Fibroblast of lung (primary cell): ENCODE results near the gene TAPBPL. TPM values are rescaled to one million over a fixed set of nuclear protein-coding genes. Genes with fewer than 3 reads are reported as not detected.
"Not testable (repeated sequence)": the region's sequence is repeated elsewhere in the genome, so short reads cannot be mapped to it uniquely, and the experiment has no call there.

Source experiments
- DNase-seq, 2 donors: peaks; one replicate each; pipeline versions ENCODE4 v3.0.0 to v3.0.0-alpha.2; 2010; ENCODE audit warnings: low read depth in 2 of 2
- H2AFZ ChIP-seq: 2 replicates; pipeline ENCODE4 v1.5.1; 2012; ENCODE audit warnings: low read length, control low read depth, inconsistent platforms
- H3K27ac ChIP-seq: 2 replicates; pipeline ENCODE4 v1.5.1; 2011; ENCODE audit warnings: low read length, control low read depth; ENCODE audit not compliant: insufficient read depth
- H3K27me3 ChIP-seq: 2 replicates; pipeline ENCODE4 v1.5.1; 2011; ENCODE audit warnings: mild to moderate bottlenecking, low read length; ENCODE audit not compliant: control insufficient read depth, insufficient read depth
- H3K36me3 ChIP-seq: 2 replicates; pipeline ENCODE4 v1.5.1; 2011; ENCODE audit warnings: low read length; ENCODE audit not compliant: control insufficient read depth, insufficient read depth
- H3K4me1 ChIP-seq: 2 replicates; pipeline ENCODE4 v1.5.1; 2011; ENCODE audit warnings: low read length; ENCODE audit not compliant: control insufficient read depth, insufficient read depth; ENCODE audit errors: extremely low read depth
- H3K4me2 ChIP-seq: 2 replicates; pipeline ENCODE4 v1.5.1; 2011; ENCODE audit warnings: low read length, control low read depth; ENCODE audit not compliant: insufficient read depth; ENCODE audit errors: extremely low read depth
- H3K4me3 ChIP-seq, 4 experiments: fragments of 200-600 bp in 1 of 4; sonication (generic) in 1 of 4; replicated peaks in 1 of 4; 2 replicates each; pipeline ENCODE4 v1.5.1; 2011 to 2016; ENCODE audit warnings: low read length in 4 of 4, low read depth in 3 of 4, mild to moderate bottlenecking in 3 of 4, control low read depth in 2 of 4, inconsistent platforms in 1 of 4, mixed read lengths in 1 of 4; ENCODE audit not compliant: insufficient read depth in 1 of 4; ENCODE audit errors: control extremely low read depth in 1 of 4
- H3K79me2 ChIP-seq: 2 replicates; pipeline ENCODE4 v1.5.1; 2012; ENCODE audit warnings: mild to moderate bottlenecking, low read length, inconsistent platforms; ENCODE audit not compliant: control insufficient read depth, insufficient read depth
- H3K9ac ChIP-seq: 2 replicates; pipeline ENCODE4 v1.5.1; 2011; ENCODE audit warnings: mild to moderate bottlenecking, low read length, control low read depth; ENCODE audit not compliant: insufficient read depth
- H3K9me3 ChIP-seq: 2 replicates; pipeline ENCODE4 v1.5.1; 2012; ENCODE audit warnings: low read depth, low read length; ENCODE audit not compliant: control insufficient read depth, insufficient read depth
- H4K20me1 ChIP-seq: 2 replicates; pipeline ENCODE4 v1.5.1; 2011; ENCODE audit warnings: low read length; ENCODE audit not compliant: control insufficient read depth, insufficient read depth; ENCODE audit errors: extremely low read depth
- EZH2 ChIP-seq: IDR thresholded peaks from 2 replicates; pipeline ENCODE4 v1.5.1; 2012; ENCODE audit warnings: low read length, control low read depth, mild to moderate bottlenecking; ENCODE audit errors: missing control alignments
- polyA plus RNA-seq, 2 donors: library from polyadenylated mRNA; depleted of rRNA in 1 of 2; stranded (reverse) in 1 of 2; unstranded in 1 of 2; fragments of >200 nt; gene quantifications; 2 replicates each; pipeline ENCODE4 v1.2.1, GENCODE V29; 2011 to 2012; ENCODE audit warnings: missing spikeins in 1 of 2
- total RNA-seq: library from RNA; depleted of rRNA; stranded (reverse); fragments of >200 nt; gene quantifications from 2 replicates; pipeline ENCODE4 v1.2.1, GENCODE V29; 2014
- TF ChIP-seq, protein P1 (sequence below), 2 donors: IDR thresholded peaks in 1 of 2; conservative IDR thresholded peaks in 1 of 2; 1 replicate in 1 of 2; 2 replicates in 1 of 2; pipeline ENCODE4 v1.5.1; 2011 to 2012; ENCODE audit warnings: low read length in 2 of 2, control low read depth in 1 of 2, inconsistent platforms in 1 of 2, low read depth in 1 of 2, mild to moderate bottlenecking in 1 of 2

TAPBPL gene
- total and polyA plus RNA-seq, 2 donors (not counting 1 experiment from before 2014, with no cell fraction given): 14.0 to 17.3 TPM

DNA sequence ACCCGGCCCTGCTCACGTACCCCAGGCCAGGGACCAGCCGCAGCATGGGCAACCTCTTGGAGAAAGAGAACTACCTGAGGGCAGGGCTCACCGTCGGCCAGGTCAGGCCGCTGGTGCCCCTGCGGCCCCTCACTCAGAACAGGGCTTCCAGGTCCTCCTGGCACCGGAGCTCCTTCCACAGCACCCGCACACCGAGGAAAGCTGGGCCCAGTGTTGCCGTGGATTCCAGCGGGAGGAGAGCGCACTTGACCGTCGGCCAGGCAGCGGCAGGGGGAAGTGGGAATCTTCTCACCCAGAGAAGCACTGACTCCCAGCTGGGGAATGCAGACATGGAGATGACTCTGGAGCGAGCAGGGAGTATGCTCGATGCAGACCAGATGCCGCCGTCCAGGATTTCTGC, 26.6 kb downstream of the TAPBPL start:
- Histone ChIP-seq H3K4me2 (no peak overlapping the region), H3K9ac (no peak overlapping the region), H3K4me3 (no peak overlapping the region), H3K4me1 (no peaks in the 10 kb centered on the region), H3K27me3 (peaks cover 9% of the 10 kb centered on the region), H3K79me2 (no peaks in the 10 kb centered on the region), H3K36me3 (no peaks in the 10 kb centered on the region), H3K9me3 (no peaks in the 10 kb centered on the region), H2AFZ (no peak overlapping the region), H4K20me1 (no peaks in the 10 kb centered on the region), H3K27ac (no peak overlapping the region)
- peak in 1 of 2 donors; percentile 36 for DNase-seq
- TF ChIP-seq EZH2: no peak
- TF ChIP-seq, protein P1, sequence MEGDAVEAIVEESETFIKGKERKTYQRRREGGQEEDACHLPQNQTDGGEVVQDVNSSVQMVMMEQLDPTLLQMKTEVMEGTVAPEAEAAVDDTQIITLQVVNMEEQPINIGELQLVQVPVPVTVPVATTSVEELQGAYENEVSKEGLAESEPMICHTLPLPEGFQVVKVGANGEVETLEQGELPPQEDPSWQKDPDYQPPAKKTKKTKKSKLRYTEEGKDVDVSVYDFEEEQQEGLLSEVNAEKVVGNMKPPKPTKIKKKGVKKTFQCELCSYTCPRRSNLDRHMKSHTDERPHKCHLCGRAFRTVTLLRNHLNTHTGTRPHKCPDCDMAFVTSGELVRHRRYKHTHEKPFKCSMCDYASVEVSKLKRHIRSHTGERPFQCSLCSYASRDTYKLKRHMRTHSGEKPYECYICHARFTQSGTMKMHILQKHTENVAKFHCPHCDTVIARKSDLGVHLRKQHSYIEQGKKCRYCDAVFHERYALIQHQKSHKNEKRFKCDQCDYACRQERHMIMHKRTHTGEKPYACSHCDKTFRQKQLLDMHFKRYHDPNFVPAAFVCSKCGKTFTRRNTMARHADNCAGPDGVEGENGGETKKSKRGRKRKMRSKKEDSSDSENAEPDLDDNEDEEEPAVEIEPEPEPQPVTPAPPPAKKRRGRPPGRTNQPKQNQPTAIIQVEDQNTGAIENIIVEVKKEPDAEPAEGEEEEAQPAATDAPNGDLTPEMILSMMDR (conservative IDR thresholded peaks at IDR 0.05 in 1 of 2, IDR thresholded peaks at IDR 0.05 in 1 of 2; ENCODE audit: low read depth in 1 of 2, low read length in 2 of 2): no peak

DNA sequence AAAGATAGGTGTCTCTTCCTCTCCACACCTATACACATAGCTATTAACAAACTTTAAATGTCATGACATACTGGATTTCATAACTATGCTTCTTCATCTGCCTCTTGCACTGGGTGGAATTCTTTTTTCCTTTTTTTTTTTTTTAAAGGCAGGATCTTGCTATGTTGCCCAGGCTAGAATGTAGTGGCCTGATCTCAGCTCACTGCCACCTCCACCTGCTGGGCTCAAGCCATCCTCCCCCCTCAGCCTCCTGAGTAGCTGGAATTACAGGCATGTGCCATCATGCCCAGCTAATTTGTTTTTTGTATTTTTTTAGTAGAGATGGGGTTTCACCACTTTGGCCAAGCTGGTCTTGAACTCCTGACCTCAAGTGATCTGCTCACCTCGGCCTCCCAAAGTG, 36.4 kb downstream of the TAPBPL start:
- Histone ChIP-seq H2AFZ (no peak overlapping the region), H4K20me1 (no peaks in the 10 kb centered on the region)

DNA sequence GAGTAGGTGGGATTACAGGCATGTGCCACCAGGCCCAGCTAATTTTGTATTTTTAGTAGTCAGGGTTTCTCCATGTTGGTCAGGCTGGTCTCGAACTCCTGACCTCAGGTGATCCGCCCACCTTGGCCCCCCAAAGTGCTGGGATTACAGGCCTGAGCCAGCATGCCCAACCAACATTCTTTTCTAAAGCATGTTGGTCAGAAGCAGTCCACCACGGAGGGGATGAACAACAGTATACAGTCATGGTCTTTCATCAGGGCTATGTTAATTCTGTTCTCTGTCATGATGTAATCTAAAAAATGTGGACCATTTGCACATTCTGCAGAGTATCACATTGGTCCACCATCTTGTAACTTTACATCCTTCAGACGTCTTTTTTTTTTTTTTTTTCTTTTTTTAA, 37.6 kb downstream of the TAPBPL start:
- Histone ChIP-seq H3K9me3 (no peaks in the 10 kb centered on the region), H2AFZ (no peak overlapping the region), H3K4me2 (no peak overlapping the region), H3K27me3 (no peaks in the 10 kb centered on the region), H3K4me1 (peaks cover 3% of the 10 kb centered on the region), H3K4me3 (no peak overlapping the region), H3K79me2 (peaks cover 9% of the 10 kb centered on the region), H3K36me3 (no peaks in the 10 kb centered on the region), H3K9ac (no peak overlapping the region), H3K27ac (no peak overlapping the region), H4K20me1 (no peaks in the 10 kb centered on the region)
- TF ChIP-seq, protein P1 (conservative IDR thresholded peaks at IDR 0.05 in 1 of 2, IDR thresholded peaks at IDR 0.05 in 1 of 2; ENCODE audit: low read depth in 1 of 2, low read length in 2 of 2): no peak
- TF ChIP-seq EZH2: no peak
- no peak for DNase-seq

More for the DNA sequence above, 36.4 kb downstream of the TAPBPL start:
- Histone ChIP-seq H3K79me2 (peaks cover 9% of the 10 kb centered on the region), H3K36me3 (no peaks in the 10 kb centered on the region), H3K9ac (no peak overlapping the region), H3K4me2 (no peak overlapping the region), H3K27me3 (no peaks in the 10 kb centered on the region), H3K4me3 (no peak overlapping the region), H3K9me3 (no peaks in the 10 kb centered on the region), H3K27ac (no peak overlapping the region), H3K4me1 (peaks cover 3% of the 10 kb centered on the region)
- TF ChIP-seq, protein P1 (conservative IDR thresholded peaks at IDR 0.05 in 1 of 2, IDR thresholded peaks at IDR 0.05 in 1 of 2; ENCODE audit: low read depth in 1 of 2, low read length in 2 of 2): no peak
- no peak for TF ChIP-seq EZH2
- DNase-seq: no peak

DNA sequence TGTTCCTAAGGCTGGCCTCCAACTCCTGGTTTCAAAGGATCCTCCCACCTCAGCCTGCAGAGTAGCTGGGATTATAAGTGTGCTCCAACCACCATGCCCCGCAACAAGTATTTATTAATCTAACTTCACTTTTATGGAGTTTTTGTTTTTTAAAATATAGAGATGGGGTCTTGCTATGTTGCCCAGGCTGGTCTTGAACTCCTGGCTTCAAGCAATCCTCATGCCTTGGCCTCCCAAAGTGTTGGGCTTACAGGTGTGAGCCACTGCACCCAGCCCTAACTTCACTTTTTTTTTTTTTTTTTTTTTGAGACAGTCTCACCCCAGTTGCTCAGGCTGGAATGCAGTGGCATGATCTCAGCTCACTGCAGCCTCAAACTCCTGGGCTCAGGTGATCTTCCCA, 38.8 kb downstream of the TAPBPL start:
- not testable (repeated sequence) for DNase-seq, H3K4me3 ChIP-seq, H3K9me3 ChIP-seq, H3K27me3 ChIP-seq, H3K4me1 ChIP-seq, H2AFZ ChIP-seq, H3K4me2 ChIP-seq, H3K9ac ChIP-seq, H3K27ac ChIP-seq, H4K20me1 ChIP-seq, H3K36me3 ChIP-seq
- peaks cover 20% of the 10 kb centered on the region for H3K79me2 ChIP-seq
